CD8-positive, alpha-beta memory T cell (primary cell): ENCODE results near the gene TLK1. TPM values are rescaled to one million over a fixed set of nuclear protein-coding genes. Genes with fewer than 3 reads are reported as not detected.

Experiments used
- CTCF ChIA-PET: fragments of 350-600 bp; sonication (Branson Sonifier 250); formaldehyde crosslinking; loops from one replicate; lab custom pipeline; 2021; ENCODE audit warnings: antibody characterized with exemption; lab: Charles Lee
- POLR2A ChIA-PET: fragments of 350-600 bp; sonication (Branson Sonifier 250); formaldehyde crosslinking; loops from one replicate; lab custom pipeline; 2021; ENCODE audit warnings: antibody characterized with exemption; lab: Charles Lee
- DNase-seq, 5 donors: peaks; one replicate each; pipeline versions ENCODE4 v3.0.0 to v3.0.0-alpha.2; 2020 to 2022; ENCODE audit warnings: mixed read lengths in 1 of 5
- H3K27ac ChIP-seq: one replicate; pipeline ENCODE4 v1.7.0; 2013; ENCODE audit warnings: low read depth, mild to moderate bottlenecking, low read length, moderate library complexity
- H3K27me3 ChIP-seq: 2 replicates; pipeline ENCODE4 v1.7.0; 2013; ENCODE audit warnings: low read length, mild to moderate bottlenecking; ENCODE audit not compliant: insufficient read depth, poor library complexity, severe bottlenecking
- H3K36me3 ChIP-seq: 2 replicates; pipeline ENCODE4 v1.7.0; 2013; ENCODE audit warnings: mild to moderate bottlenecking, low read length, moderate library complexity; ENCODE audit not compliant: insufficient read depth
- H3K4me1 ChIP-seq: 2 replicates; pipeline ENCODE4 v1.7.0; 2013; ENCODE audit warnings: mild to moderate bottlenecking, low read length, moderate library complexity; ENCODE audit not compliant: insufficient read depth
- H3K4me3 ChIP-seq: 2 replicates; pipeline ENCODE4 v1.7.0; 2013; ENCODE audit warnings: mild to moderate bottlenecking, low read length
- H3K9me3 ChIP-seq: 2 replicates; pipeline ENCODE4 v1.7.0; 2013; ENCODE audit warnings: mild to moderate bottlenecking, low read length
- H3K27ac Mint-ChIP-seq, 8 donors: one replicate each; pipeline ENCODE4 v1.8.0; 2020 to 2021; ENCODE audit warnings: mixed read lengths in 8 of 8, mild to moderate bottlenecking in 6 of 8, inconsistent platforms in 3 of 8, moderate library complexity in 3 of 8
- H3K27me3 Mint-ChIP-seq, 2 donors: one replicate each; pipeline ENCODE4 v1.8.0; 2020 to 2021; ENCODE audit warnings: mixed read lengths in 2 of 2, mild to moderate bottlenecking in 1 of 2, moderate library complexity in 1 of 2
- H3K36me3 Mint-ChIP-seq, 3 donors: one replicate each; pipeline ENCODE4 v1.8.0; 2020 to 2021; ENCODE audit warnings: mixed read lengths in 3 of 3, inconsistent platforms in 1 of 3, mild to moderate bottlenecking in 1 of 3
- H3K4me1 Mint-ChIP-seq, 3 donors: one replicate each; pipeline ENCODE4 v1.8.0; 2020 to 2021; ENCODE audit warnings: mixed read lengths in 3 of 3, inconsistent platforms in 1 of 3, mild to moderate bottlenecking in 1 of 3
- H3K4me3 Mint-ChIP-seq, 7 donors: one replicate each; pipeline ENCODE4 v1.8.0; 2020 to 2021; ENCODE audit warnings: mixed read lengths in 7 of 7, mild to moderate bottlenecking in 6 of 7, moderate library complexity in 4 of 7, inconsistent platforms in 2 of 7
- H3K9me3 Mint-ChIP-seq, 5 donors: one replicate each; pipeline ENCODE4 v1.8.0; 2020 to 2022; ENCODE audit warnings: mixed read lengths in 5 of 5, mild to moderate bottlenecking in 3 of 5, moderate library complexity in 2 of 5, inconsistent platforms in 1 of 5
- polyA plus RNA-seq: library from polyadenylated mRNA; unstranded; fragments of 300-500 nt; fragmentation: Illumina TruSeq; gene quantifications from one replicate; pipeline ENCODE4 v1.2.3, GENCODE V29; 2021
- total RNA-seq, 2 experiments: library from RNA; stranded (reverse); gene quantifications; one replicate each; pipeline ENCODE4 v1.2.3, GENCODE V29; 2021

Gene TLK1
- total and polyA plus RNA-seq, 3 experiments from 2014 or later, result 37.6 to 79.0 (median 73.2) TPM

DNA sequence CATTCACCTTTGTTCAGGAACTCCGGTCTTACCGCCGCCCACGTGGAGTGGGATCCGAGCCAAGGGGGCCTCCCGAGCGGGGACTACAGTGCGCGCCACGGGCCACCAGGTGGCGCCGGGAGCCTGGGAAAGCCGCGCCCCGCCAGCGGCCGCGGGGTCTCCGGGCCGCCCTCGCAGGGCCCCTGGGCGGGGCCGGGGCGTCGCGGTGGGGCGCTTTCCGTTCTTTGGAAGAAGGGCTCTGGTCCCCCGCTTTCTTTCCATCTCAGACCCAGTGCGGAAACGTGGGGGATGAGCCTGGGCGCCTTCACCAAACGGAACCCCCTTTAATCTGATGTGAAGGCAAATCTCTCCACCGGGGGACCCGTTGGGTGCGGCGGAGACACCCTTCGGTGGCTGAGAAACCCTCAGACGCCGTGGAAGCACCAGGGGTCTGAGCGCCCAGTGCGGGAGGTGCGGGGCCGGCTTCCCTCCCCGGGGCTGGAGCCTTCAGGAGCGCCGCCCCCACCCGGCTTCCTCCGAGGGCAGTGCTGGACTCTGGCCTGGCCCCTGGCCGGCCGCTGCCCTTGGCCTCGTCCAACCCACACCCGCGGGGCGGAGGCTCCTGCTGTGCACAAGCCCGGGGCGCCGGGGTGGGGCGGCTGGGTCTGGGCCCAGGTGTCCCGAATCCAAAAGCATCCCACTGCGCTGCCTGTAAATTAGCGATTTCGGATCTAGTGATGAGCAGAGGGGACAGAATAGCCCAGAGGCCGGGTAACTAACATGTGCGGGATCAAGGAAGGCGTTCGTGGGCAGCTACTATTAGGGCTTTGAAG lies 187.0 kb downstream of the TLK1 start:
- Mint-ChIP-seq H3K27me3 (no peaks in the 10 kb centered on the region), H3K27ac (peak overlapping the region in 5 of 8 donors; percentile 23 to 85 (median 60)), H3K36me3 (peaks cover 0 to 3% (median 0%) of the 10 kb centered on the region in 3 donors), H3K4me3 (peak overlapping the region; percentile 79 to 91 (median 83)), H3K4me1 (peaks cover 10 to 12% (median 11%) of the 10 kb centered on the region in 3 donors), H3K9me3 (no peaks in the 10 kb centered on the region)
- peak; percentile 82 to 92 (median 85) for DNase-seq
- CTCF ChIA-PET, result interaction anchor here (0.6 to 2.8 kb wide), 20 partner anchors 11 to 460 kb away, joined by 3 to 34 read pairs (median 5); partner anchors contain the start of genes DCAF17, GORASP2 and METTL8
- Histone ChIP-seq H3K9me3 (no peaks in the 10 kb centered on the region), H3K27me3 (no peaks in the 10 kb centered on the region), H3K4me3 (peak overlapping the region; percentile 73), H3K4me1 (peaks cover 5% of the 10 kb centered on the region), H3K27ac (peak overlapping the region; percentile 63), H3K36me3 (no peaks in the 10 kb centered on the region)
- POLR2A ChIA-PET, result interaction anchor here (0.7 to 1.2 kb wide), 2 partner anchors 187 to 443 kb away, joined by 3 to 4 read pairs; partner anchors contain the start of gene TLK1

DNA sequence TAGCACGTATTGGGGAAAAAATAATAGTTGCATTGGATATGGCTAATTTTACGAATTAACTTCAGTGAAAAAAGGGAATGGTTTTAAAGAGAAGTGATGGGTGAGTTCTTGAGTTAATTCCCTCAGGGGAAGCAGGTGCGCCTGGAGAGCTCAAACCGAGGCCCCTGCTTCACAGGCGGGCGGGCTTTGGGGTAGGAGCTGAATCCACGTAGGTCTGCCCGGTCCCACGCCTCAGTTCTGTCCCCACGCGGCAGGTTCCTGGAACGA lies 187.5 kb downstream of the TLK1 start:
- ChIA-PET POLR2A (interaction anchor here (0.7 to 1.2 kb wide), 2 partner anchors 187 to 443 kb away, joined by 3 to 4 read pairs; partner anchors contain the start of gene TLK1), CTCF (interaction anchor here (0.5 to 2.8 kb wide), 23 partner anchors 10 to 461 kb away, joined by 3 to 34 read pairs (median 4); partner anchors contain the start of genes DCAF17, GORASP2 and METTL8)
- no peak for DNase-seq
- Histone ChIP-seq H3K27me3 (no peaks in the 10 kb centered on the region), H3K27ac (no peak overlapping the region), H3K4me1 (peaks cover 5% of the 10 kb centered on the region), H3K36me3 (no peaks in the 10 kb centered on the region), H3K4me3 (peak overlapping the region; percentile 73), H3K9me3 (no peaks in the 10 kb centered on the region)
- Mint-ChIP-seq H3K27ac (peak overlapping the region in 4 of 8 donors; percentile 23 to 90 (median 45)), H3K27me3 (no peaks in the 10 kb centered on the region), H3K4me3 (peak overlapping the region; percentile 68 to 83 (median 78)), H3K4me1 (peaks cover 10 to 12% (median 11%) of the 10 kb centered on the region in 3 donors), H3K9me3 (no peaks in the 10 kb centered on the region), H3K36me3 (peaks cover 0 to 8% (median 0%) of the 10 kb centered on the region in 3 donors)

DNA sequence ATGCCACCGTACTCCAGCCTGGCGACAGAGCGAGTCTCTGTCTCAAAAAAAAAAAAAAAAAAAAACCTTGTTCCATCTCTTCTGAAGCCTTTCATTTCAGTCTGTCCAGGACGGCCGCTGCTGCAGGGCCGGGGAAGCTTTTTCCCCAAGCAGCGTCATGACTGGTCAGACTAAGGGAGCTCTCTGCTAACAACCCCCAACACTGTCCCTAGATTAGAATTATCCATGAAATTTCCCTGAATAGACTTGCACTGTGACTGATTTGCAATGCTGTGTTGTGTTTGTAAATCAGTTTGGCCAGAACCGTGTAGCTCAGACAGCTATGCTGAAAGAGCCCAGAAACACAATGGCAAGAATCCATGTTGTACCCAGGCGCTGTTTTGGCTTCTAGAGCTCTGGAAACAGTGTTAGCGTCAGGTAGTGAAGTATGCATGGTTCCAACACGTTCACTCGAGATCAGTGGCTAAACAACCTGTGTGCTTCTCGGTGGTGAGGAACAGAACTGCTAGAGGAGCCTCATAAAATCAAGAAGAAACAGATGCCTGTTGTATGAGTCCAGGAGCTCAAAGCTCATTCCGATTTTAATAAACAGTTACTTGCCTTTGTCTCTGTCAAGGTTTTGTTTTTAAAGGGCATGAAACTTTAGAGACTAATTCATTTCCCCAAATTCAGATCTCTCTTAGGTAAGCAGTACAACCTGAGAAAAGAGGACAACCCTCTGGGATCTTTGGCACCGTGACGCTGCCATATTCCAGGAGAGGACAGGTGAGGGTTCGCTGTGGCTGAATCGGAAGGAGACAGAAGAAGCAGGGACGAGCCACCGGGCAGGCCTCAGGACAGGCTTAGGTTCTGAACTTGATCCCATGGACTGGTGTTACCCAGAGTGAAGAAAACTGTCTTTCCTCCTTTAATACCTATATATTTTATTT lies 188.1 kb downstream of the TLK1 start:
- H3K4me3 ChIP-seq, result peak overlapping the region; percentile 73
- H3K27me3 Mint-ChIP-seq, result no peaks in the 10 kb centered on the region
- peaks cover 10 to 12% (median 11%) of the 10 kb centered on the region in 3 donors for H3K4me1 Mint-ChIP-seq
- peak overlapping the region in 3 of 8 donors; percentile 29 to 90 (median 52) for H3K27ac Mint-ChIP-seq
- peaks cover 2% of the 10 kb centered on the region for H3K36me3 ChIP-seq
- no peak for DNase-seq
- H3K36me3 Mint-ChIP-seq, result peaks cover 0 to 11% (median 0%) of the 10 kb centered on the region in 3 donors
- H3K27me3 ChIP-seq, result no peaks in the 10 kb centered on the region
- POLR2A ChIA-PET, result interaction anchor here (0.7 to 1.2 kb wide), 2 partner anchors 188 to 444 kb away, joined by 3 to 4 read pairs; partner anchors contain the start of gene TLK1
- H3K4me3 Mint-ChIP-seq, result peak overlapping the region; percentile 68 to 83 (median 78)
- H3K9me3 ChIP-seq, result no peaks in the 10 kb centered on the region
- H3K4me1 ChIP-seq, result peaks cover 5% of the 10 kb centered on the region
- CTCF ChIA-PET, result interaction anchor here (0.5 to 2.8 kb wide), 24 partner anchors 10 to 461 kb away, joined by 3 to 34 read pairs (median 4); partner anchors contain the start of genes DCAF17, GORASP2 and METTL8
- H3K9me3 Mint-ChIP-seq, result no peaks in the 10 kb centered on the region
- H3K27ac ChIP-seq, result no peak overlapping the region

DNA sequence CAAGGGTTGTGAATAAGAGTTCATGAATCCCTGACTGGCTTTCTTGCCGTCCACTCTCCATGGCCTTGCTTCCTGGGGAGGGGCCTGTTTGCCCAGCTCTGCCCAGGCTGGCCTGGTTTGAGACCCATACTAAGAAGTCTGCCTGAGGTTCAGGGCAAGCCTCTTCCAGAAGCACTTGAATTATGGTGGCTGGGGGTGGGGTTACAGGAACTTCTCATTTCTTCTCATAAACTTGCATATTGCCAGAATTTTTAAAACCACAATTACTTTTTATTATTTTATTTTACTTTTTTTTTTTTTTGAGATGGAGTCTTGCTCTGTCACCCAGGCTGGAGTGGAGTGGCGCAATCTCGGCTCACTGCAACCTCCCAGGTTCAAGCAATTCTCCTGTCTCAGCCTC lies 189.6 kb downstream of the TLK1 start:
- no peak for DNase-seq
- Mint-ChIP-seq H3K4me3 (no peak overlapping the region), H3K27me3 (no peaks in the 10 kb centered on the region), H3K4me1 (peaks cover 10 to 12% (median 11%) of the 10 kb centered on the region in 3 donors), H3K27ac (no peak overlapping the region), H3K9me3 (no peaks in the 10 kb centered on the region), H3K36me3 (peaks cover 0 to 25% (median 4%) of the 10 kb centered on the region in 3 donors)
- Histone ChIP-seq H3K4me1 (peaks cover 5% of the 10 kb centered on the region), H3K4me3 (no peak overlapping the region), H3K27me3 (no peaks in the 10 kb centered on the region), H3K27ac (no peak overlapping the region), H3K9me3 (no peaks in the 10 kb centered on the region), H3K36me3 (peaks cover 15% of the 10 kb centered on the region)
- POLR2A ChIA-PET, result no interaction called here
- CTCF ChIA-PET, result interaction anchor here (2.8 kb wide), 1 partner anchor 446 kb away, joined by 34 read pairs; no protein-coding TSS in a partner anchor

DNA sequence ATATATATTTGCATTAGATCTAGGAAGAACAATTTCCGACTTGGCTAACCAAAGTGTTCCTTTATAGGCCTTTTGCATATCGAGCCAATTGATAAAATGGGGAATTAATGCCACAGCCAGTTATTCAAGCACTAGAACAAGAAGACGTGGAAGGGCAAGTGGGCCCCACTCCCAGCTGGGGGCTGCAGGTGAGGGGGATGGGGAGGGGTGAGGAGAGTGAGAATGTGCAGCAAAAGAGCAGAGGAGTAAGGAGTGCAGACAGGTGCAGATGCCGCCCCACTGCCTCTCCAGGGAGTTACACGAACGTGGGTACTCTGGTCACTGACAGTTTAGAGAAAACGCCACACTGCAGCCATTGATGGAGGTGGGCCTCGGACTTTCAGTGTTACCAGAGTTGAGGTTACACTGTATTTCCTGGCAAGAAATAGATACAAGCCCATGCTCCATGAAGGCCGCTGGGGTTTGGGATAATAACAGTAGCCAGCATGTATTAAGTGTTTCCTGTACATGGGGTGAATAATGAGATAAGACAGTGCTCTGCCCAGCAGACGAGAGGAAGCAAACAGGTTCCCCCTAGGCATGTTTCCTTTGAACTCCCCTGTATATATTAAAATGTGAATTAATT lies 190.7 kb downstream of the TLK1 start:
- POLR2A ChIA-PET, result no interaction called here
- no peaks in the 10 kb centered on the region for H3K9me3 Mint-ChIP-seq
- Histone ChIP-seq H3K9me3 (no peaks in the 10 kb centered on the region), H3K4me1 (peaks cover 5% of the 10 kb centered on the region), H3K36me3 (peaks cover 26% of the 10 kb centered on the region), H3K4me3 (no peak overlapping the region), H3K27ac (no peak overlapping the region), H3K27me3 (no peaks in the 10 kb centered on the region)
- CTCF ChIA-PET, result interaction anchor here (1.5 kb wide), 1 partner anchor 189 kb away, joined by 3 read pairs; no protein-coding TSS in a partner anchor
- peaks cover 0 to 36% (median 4%) of the 10 kb centered on the region in 3 donors for H3K36me3 Mint-ChIP-seq
- H3K27me3 Mint-ChIP-seq, result no peaks in the 10 kb centered on the region
- H3K4me3 Mint-ChIP-seq, result no peak overlapping the region
- peaks cover 10 to 12% (median 11%) of the 10 kb centered on the region in 3 donors for H3K4me1 Mint-ChIP-seq
- DNase-seq, result no peak
- peak overlapping the region in 1 of 8 donors; percentile 88 for H3K27ac Mint-ChIP-seq

DNA sequence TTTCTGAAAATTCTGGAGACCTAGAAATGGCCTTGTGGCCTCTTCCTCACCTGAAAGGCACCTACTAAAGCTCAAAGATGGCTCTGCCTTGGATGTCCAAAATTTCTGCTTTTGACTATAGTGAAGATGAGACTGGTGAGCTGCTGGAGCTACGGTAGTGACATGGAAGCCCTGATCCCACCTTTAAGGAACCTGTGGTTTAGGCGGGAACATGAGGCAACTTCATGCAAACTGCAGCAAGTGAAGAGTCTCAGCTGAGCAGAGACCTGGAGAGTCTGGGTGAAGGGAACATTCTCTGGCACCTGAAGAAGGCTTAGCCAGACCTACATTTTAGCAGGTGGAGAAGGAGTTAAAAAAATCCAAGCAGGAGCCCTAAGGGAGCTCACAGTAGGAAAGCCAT lies 191.7 kb downstream of the TLK1 start:
- Mint-ChIP-seq H3K27me3 (no peaks in the 10 kb centered on the region), H3K4me3 (peak overlapping the region in 1 of 7 donors; percentile 14), H3K36me3 (peaks cover 0 to 42% (median 6%) of the 10 kb centered on the region in 3 donors), H3K9me3 (no peaks in the 10 kb centered on the region), H3K27ac (peak overlapping the region in 3 of 8 donors; percentile 43 to 83 (median 46)), H3K4me1 (peaks cover 7 to 8% (median 7%) of the 10 kb centered on the region in 3 donors)
- DNase-seq, result no peak
- Histone ChIP-seq H3K4me3 (no peak overlapping the region), H3K27ac (no peak overlapping the region), H3K4me1 (peaks cover 5% of the 10 kb centered on the region), H3K36me3 (peaks cover 29% of the 10 kb centered on the region), H3K9me3 (no peaks in the 10 kb centered on the region), H3K27me3 (no peaks in the 10 kb centered on the region)
- POLR2A ChIA-PET, result no interaction called here
- CTCF ChIA-PET, result interaction anchor here (1.5 kb wide), 1 partner anchor 190 kb away, joined by 3 read pairs; no protein-coding TSS in a partner anchor
